Prostate gland (tissue), 2 donors: ENCODE data around the gene TRIO.

Experiments used
- CTCF ChIP-seq, 4 experiments: fragments of 200-600 bp in 2 of 4; fragments of 450-650 bp in 2 of 4; sonication (generic) in 2 of 4; IDR thresholded peaks; 1 replicate in 3 of 4; 2 replicates in 1 of 4; pipeline ENCODE4 v1.5.1; 2016 to 2019; ENCODE audit warnings: antibody characterized with exemption in 4 of 4, mild to moderate bottlenecking in 2 of 4, moderate library complexity in 2 of 4
- POLR2A ChIP-seq: fragments of 450-650 bp; IDR thresholded peaks from one replicate; pipeline ENCODE4 v1.6.1; 2016; ENCODE audit warnings: antibody characterized with exemption, mild to moderate bottlenecking

DNA sequence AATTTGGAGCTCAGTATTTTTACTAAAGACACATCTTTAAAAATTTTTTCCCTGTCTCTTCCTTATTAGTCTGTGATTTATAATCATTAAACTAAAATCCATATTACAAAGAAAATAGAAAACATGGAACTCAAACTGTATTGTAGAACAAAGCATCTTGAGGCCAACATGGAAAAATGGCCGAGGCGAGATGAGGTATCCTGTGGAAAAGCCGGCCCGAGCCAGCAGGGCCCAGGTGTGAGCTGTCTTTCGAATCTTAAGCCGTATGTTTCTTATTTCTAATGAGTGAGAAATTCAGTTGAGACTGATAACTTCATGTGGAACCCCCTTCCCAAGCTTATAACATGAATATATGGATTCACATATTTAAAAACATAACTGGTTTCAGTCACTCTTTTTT, 268.1 kb downstream of the TRIO start:
- TF ChIP-seq CTCF (IDR thresholded peaks at IDR 0.05) (no peak), POLR2A (no peak)
